Measurements from ENCODE around the gene MST1. TPM values are rescaled to one million over a fixed set of nuclear protein-coding genes. Genes with fewer than 3 reads are reported as not detected.
A peak's percentile ranks its signal among the peaks of the same experiment; 100 is the strongest.

MST1 gene
- total RNA-seq, 1 experiment from 2014 or later, result 1.7 TPM

- Histone ChIP-seq H4K20me1 (ENCODE audit: low read length) (no peaks in the 10 kb centered on the region), H3K36me3 (ENCODE audit: low read depth, low read length) (peaks cover 21% of the 10 kb centered on the region), H3K9me3 (ENCODE audit: low read length) (no peaks in the 10 kb centered on the region), H3K27me3 (ENCODE audit: low read length) (no peaks in the 10 kb centered on the region), H3F3A (ENCODE audit: low read length, unreplicated experiment) (no peaks in the 10 kb centered on the region), H3K27ac (ENCODE audit: low read length) (no peak overlapping the region), H3K4me3 (ENCODE audit: low read length) (no peak overlapping the region), H3K9ac (ENCODE audit: low read length) (no peak overlapping the region), H2AFZ (ENCODE audit: low read length) (no peak overlapping the region), H3K79me2 (ENCODE audit: low read length) (peaks cover 17% of the 10 kb centered on the region), H3K4me2 (ENCODE audit: low read length) (no peak overlapping the region), H3K4me1 (ENCODE audit: insufficient read depth, low read length) (peaks cover 17% of the 10 kb centered on the region), H3K9me2 (replicated peaks; ENCODE audit: low read length) (no peaks in the 10 kb centered on the region)
- no peak for DNase-seq
- CTCF ChIA-PET, result no interaction called here
- no peak for ATAC-seq
- intact Hi-C loops (cut with micrococcal nuclease), result no loop called here
- POLR2A ChIA-PET (ENCODE audit: unreplicated experiment), result no interaction called here
- no TSS peak for BruUV-seq (replicated peaks)
- TF ChIP-seq EZH2phosphoT487 (IDR thresholded peaks at IDR 0.05; ENCODE audit: borderline replicate concordance, low read length) (no peak), CTCF (conservative IDR thresholded peaks at IDR 0.05; ENCODE audit: low read depth, low read length) (no peak), EZH2 (IDR thresholded peaks at IDR 0.05; ENCODE audit: low read length, unreplicated experiment) (no peak)
These were observed 36.8 kb upstream of the MST1 start for GRCh38 chr3:49725906-49726681.

- H3K27me3 ChIP-seq (ENCODE audit: low read length), result no peaks in the 10 kb centered on the region
- ATAC-seq, result no peak
These were observed 35.3 kb upstream of the MST1 start for GRCh38 chr3:49724586-49724985.

GRCh38 chr3:49723628-49724551 lies 34.6 kb upstream of the MST1 start, which contains the start of gene GMPPB:
Gene GMPPB, minus strand, starts transcription at chr3:49723951. Its CDS starts 225 bp downstream, at chr3:49723726.
- Histone ChIP-seq H3K79me2 (ENCODE audit: low read length) (peaks cover 17% of the 10 kb centered on the region), H2AFZ (ENCODE audit: low read length) (peak within 1 kb of the TSS; percentile 85), H3F3A (ENCODE audit: low read length, unreplicated experiment) (no peaks in the 10 kb centered on the region), H3K4me2 (ENCODE audit: low read length) (peak within 1 kb of the TSS; percentile 96), H3K36me3 (ENCODE audit: low read depth, low read length) (peaks cover 20% of the 10 kb centered on the region), H3K9ac (ENCODE audit: low read length) (peak within 1 kb of the TSS; percentile 98), H3K4me3 (ENCODE audit: low read length) (peak within 1 kb of the TSS; percentile 98), H3K9me2 (replicated peaks; ENCODE audit: low read length) (no peaks in the 10 kb centered on the region), H3K27me3 (ENCODE audit: low read length) (no peaks in the 10 kb centered on the region), H3K27ac (ENCODE audit: low read length) (peak within 1 kb of the TSS; percentile 79), H4K20me1 (ENCODE audit: low read length) (no peaks in the 10 kb centered on the region), H3K4me1 (ENCODE audit: insufficient read depth, low read length) (peaks cover 20% of the 10 kb centered on the region), H3K9me3 (ENCODE audit: low read length) (no peaks in the 10 kb centered on the region)
- ChIA-PET POLR2A (ENCODE audit: unreplicated experiment) (interaction anchor here (0.6 to 0.7 kb wide), 2 partner anchors 31 to 377 kb away, joined by 3 to 4 read pairs; no protein-coding TSS in a partner anchor), CTCF (interaction anchor here (0.8 kb wide), 1 partner anchor 47 kb away, joined by 3 read pairs; no protein-coding TSS in a partner anchor)
- ATAC-seq (peak; percentile 78), DNase-seq (peak; percentile 99)
- BruUV-seq (replicated peaks), result no TSS peak
- intact Hi-C loops (cut with micrococcal nuclease), result loop anchor here (1.0 kb wide), 2 partner anchors 62 to 176 kb away; partner anchors contain the start of gene IP6K1
- TF ChIP-seq EZH2phosphoT487 (IDR thresholded peaks at IDR 0.05; ENCODE audit: borderline replicate concordance, low read length) (no peak), EZH2 (IDR thresholded peaks at IDR 0.05; ENCODE audit: low read length, unreplicated experiment) (no peak), CTCF (conservative IDR thresholded peaks at IDR 0.05; ENCODE audit: low read depth, low read length) (no peak)

More at GRCh38 chr3:49724586-49724985, 35.3 kb upstream of the MST1 start:
- H3K9me2 ChIP-seq (replicated peaks; ENCODE audit: low read length), result no peaks in the 10 kb centered on the region
- CTCF ChIA-PET, result no interaction called here
- H3K79me2 ChIP-seq (ENCODE audit: low read length), result peaks cover 17% of the 10 kb centered on the region
- H3K36me3 ChIP-seq (ENCODE audit: low read depth, low read length), result peaks cover 20% of the 10 kb centered on the region
- BruUV-seq (replicated peaks), result no TSS peak
- H4K20me1 ChIP-seq (ENCODE audit: low read length), result no peaks in the 10 kb centered on the region
- peak overlapping the region; percentile 90 for H3K4me2 ChIP-seq (ENCODE audit: low read length)
- peak overlapping the region; percentile 98 for H3K9ac ChIP-seq (ENCODE audit: low read length)
- no peaks in the 10 kb centered on the region for H3F3A ChIP-seq (ENCODE audit: low read length, unreplicated experiment)
- no peak for DNase-seq
- H3K4me3 ChIP-seq (ENCODE audit: low read length), result peak overlapping the region; percentile 98
- no peaks in the 10 kb centered on the region for H3K9me3 ChIP-seq (ENCODE audit: low read length)
- peak overlapping the region; percentile 79 for H3K27ac ChIP-seq (ENCODE audit: low read length)
- TF ChIP-seq EZH2 (IDR thresholded peaks at IDR 0.05; ENCODE audit: low read length, unreplicated experiment), result no peak
- peak overlapping the region; percentile 85 for H2AFZ ChIP-seq (ENCODE audit: low read length)
- intact Hi-C loops (cut with micrococcal nuclease), result loop anchor here (1.0 kb wide), 1 partner anchor 62 kb away; the partner anchor contains the start of gene IP6K1
- H3K4me1 ChIP-seq (ENCODE audit: insufficient read depth, low read length), result peaks cover 17% of the 10 kb centered on the region
- POLR2A ChIA-PET (ENCODE audit: unreplicated experiment), result no interaction called here
